GM21619 (cell line): Measurements from ENCODE around the gene NAXD.
"Not testable (repeated sequence)": the region's sequence is repeated elsewhere in the genome, so short reads cannot be mapped to it uniquely, and the experiment has no call there.

ENCODE experiments used
- ATAC-seq: cut with Tn5 transposase; IDR thresholded peaks from one replicate; pipeline ENCODE4 v1.9.1; 2021; ENCODE audit not compliant: unreplicated experiment

The NAXD gene

DNA sequence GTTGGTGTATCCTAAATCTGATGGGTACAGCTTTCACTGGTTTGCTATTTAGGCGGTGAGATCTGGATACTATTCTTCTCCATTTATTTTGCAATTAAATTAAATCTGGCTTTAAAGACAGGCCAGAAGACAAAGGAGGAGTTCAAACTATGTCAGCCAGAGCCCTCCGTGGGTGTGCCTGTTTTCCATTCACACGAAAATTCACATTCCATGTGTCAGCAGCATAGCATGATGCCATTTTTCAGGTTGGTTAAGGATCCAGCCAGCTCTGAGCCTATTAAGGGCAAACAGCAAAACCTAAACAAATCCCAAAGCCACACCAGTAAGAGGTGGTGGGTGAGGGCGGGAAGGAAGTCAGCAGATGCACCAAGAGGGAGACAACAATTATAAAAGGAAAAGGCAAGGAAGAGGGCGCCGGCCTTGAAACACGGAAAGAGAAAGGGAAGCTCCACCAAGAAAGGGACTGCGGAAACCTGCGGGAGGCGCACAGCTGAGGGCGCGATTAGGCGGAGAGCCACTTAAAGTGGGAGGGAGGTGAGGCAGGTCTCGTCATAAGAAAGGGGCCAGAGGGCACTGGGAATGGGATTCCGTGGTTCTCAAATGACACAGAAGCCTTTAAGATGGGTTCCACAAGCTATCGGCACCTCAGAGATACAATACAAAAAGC is 47.6 kb downstream of the NAXD start:
- ATAC-seq, result no peak

DNA sequence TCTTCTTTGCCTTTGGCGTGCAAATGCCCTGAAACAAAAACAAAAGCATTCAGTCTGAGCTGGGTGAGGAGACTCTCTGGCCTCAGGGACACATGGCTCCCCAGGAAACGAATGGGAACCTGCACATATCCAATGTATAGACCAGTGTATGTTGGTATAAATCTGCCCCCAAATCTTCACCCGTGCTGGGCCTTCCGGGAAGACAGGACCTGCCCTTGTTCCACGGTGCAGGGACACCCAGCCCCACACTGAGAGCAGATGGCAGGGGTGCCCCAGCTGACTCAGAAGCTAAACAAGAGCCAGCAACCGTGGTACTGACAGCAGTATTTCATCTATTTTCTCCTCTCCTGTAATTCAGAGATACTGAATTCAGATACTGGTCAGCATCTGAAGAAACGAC is 48.1 kb downstream of the NAXD start:
- no peak for ATAC-seq

DNA sequence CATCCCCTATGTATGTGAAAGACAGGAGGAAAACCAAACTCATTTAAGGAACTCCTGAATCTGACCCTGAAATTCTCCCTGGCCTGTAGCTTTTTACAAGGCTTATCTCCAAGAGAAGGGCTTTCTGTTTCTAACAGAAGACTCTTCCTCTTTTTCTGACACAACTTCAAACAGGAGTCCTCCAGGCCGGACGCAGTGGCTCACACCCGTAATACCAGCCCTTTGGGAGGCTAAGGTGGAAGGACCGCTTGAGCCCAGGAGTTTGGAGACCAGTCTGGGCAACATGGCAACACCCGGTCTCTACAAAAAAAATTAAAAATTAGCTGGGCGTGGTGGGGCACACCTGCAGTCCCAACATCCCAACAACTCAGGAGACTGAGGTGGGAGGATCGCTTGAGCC is 48.7 kb downstream of the NAXD start:
- ATAC-seq, result no peak

DNA sequence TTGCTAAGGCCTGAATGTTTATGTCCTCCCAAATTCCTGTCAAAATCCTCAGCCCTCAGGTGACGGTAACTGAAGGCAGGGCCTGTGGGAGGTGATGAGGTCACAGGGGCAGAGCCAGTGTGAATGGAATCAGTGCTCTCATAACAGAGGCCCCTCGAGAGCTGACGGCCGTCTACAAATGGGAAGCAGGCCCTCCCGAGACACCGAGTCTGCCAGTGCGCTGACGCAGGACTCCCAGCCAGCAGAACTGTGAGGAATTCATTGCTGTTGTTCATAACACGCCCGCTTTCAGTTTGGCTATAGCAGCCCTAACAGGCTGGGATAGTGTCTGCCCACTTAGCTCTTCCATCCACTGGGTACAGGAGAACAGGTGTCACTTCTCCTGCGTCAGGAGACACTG is 49.3 kb downstream of the NAXD start:
- no peak for ATAC-seq

DNA sequence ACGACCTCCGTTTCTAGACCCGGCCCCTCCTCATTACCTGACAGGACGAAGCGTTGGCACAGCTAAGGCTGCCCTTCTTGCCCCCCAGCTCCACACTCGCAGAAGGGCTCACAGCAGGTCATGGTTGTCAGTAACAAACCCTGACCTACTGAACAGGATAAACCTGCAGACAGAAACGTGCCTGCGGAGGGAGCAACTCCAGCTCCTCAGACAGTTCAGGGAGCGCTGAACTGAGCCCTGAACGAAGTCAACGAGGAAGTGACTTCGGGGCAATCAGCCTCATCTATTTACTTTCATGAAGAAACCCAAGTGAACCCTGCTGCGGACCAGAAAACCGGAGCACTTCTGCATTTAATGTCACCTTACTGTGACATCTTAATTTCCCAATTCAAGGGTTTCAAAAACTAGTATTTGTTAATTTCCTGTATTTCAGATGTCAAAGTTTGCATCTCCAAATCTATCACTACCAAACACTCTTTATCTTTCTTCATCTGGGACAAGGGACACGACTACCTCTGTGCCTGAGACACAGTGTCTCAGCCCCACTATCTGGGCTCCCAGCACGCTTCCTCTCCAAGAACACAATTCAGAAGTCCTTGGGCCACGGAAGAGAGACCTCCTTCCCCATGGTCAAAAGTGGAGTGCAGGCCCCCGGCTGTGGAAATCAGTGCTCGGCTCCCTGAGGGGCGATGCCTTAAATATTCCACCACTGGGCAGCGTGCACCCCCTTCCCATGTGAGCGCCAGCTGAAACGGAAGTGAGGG is 50.3 kb downstream of the NAXD start:
- ATAC-seq, result no peak

DNA sequence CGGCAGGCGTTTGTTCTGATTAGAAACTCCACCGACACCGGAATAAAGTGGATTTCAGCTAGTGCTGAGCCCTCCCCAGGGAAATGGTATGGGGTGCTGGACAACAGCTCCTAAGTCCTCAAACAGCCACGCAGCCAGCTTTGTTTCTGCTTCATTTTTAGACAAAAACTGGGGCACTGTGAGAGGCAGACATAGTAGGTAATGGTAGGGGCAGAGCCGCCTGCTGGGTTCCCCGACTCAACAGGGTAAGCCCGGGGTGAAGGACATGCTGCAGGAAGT is 50.8 kb downstream of the NAXD start:
- no peak for ATAC-seq

DNA sequence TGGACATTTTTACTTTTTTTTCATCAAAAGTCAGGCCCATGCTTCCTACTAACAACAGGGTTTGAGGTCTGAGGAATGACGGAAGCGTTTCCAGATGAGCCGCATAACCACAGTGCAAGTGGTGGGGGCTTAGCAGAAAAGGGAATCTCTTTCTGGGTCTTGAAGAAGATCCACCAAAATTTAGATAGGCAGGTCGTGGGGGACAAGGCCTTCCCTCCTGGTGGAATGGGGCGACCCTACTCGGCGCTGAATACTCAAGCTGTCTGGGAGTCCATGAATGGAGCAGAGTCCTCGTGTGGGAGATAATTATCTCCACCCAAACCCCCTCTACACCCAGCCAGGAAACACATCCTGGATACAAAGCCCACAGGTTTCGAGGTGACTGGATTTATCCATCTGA is 53.7 kb downstream of the NAXD start:
- no peak for ATAC-seq

DNA sequence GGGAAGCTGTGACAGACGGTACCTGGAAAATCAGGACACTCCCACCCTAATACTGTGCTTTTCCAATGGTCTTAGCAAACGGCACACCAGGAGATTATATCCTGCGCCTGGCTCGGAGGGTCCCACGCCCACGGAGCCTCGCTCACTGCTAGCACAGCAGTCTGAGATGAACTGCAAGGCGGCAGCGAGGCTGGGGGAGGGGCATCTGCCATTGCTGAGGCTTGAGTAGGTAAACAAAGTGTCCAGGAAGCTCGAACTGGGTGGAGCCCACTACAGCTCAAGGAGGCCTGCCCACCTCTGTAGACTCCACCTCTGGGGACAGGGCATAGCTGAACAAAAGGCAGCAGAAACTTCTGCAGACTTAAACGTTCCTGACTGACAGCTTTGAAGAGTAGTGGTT is 54.5 kb downstream of the NAXD start:
- not testable (repeated sequence) for ATAC-seq

DNA sequence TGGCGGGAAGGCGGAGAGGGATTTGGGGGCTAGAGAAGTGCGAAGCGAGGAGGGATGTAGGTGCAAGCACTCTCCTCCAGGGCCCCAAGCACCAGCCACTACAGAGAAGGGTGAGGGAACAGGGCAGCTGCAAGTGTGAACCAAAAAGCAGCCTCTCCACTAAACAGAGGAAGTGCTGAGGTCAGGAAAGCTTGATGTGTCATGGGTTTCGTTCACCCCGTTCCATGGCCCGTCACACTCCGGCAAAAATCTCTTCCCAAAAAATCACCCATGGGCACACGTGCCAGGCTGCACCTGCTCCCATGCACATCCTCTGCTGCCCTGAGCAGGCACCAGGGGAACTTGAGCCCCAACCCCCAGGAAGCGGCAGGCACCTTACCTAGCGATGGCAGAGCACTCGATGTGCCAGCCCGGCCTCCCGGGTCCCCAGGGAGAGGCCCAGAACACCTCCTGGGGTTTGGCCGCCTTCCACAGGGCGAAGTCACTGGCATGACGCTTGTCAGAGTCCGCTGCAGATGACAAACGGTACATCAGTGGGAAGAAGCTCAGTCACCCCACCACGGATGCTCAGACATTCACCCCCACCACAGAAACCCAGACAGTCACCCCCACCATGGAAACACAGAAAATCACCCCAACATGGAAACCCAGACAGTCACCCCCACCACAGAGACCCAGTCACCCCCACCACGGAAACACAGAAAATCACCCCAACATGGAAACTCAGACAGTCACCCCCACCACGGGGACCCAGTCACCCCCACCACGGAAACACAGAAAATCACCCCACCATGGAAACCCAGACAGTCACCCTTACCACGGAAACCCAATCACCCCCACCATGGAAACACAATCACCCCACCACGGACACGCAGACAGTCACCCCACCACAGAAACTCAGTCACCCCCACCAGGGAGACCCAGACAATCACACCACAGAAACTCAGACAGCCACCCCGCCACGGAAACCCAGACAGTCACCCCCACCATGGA is 61.5 kb downstream of the NAXD start:
- peak; percentile 76 for ATAC-seq

DNA sequence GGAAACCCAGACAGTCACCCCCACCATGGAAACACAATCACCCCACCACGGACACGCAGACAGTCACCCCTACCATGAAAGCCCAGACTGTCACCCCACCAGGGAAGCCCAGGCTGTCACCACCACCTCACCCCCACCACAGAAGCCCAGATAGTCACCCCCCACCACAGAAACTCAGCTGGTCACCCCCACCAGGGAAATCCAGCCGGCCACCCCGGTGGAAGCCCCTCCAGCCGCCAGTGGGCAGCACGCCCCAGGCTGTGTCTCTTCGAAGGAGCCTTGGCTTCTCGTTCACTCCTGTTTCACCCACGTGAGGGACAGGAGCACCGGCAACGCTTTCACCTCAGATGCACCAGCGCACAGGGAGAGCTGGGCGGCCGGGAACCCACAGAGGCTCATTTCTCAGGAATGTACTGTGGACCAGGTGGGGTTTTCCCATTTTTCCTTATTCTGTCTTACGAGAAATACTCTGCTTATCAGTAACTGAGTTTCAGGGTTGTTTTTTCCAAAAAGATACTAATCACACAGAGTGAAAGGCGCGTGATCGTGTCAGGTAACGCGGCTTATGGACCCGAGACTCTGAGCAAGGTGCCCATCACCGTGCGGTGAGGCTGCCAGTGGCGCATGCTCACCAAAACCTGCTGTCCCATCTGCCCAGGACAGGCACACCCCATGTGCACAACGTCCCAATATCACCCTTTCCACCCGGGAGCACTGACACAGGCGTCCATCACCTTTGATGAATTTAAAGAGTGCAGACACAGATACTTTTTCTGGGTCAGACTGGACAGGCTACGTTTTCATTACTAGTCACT is 62.6 kb downstream of the NAXD start:
- ATAC-seq, result no peak

DNA sequence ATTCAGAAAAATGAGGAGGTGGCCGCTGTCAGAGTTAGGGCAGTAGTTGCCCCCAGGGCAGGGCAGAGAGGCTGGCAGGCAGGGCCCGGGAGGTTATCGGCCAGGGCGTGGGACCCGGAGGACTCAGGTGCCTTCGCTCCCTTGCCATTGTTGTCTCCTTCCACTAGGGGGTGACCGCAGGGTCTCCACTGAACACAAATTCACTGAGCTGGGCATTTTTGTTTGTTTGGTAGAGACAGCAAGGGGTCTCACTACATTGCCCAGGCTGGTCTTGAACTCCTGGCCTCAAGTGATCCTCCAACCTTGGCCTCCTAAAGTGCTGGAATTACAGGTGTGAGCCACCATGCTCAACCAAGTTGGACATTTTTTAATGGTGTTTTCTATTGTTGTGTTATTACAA is 65.5 kb downstream of the NAXD start:
- no peak for ATAC-seq

DNA sequence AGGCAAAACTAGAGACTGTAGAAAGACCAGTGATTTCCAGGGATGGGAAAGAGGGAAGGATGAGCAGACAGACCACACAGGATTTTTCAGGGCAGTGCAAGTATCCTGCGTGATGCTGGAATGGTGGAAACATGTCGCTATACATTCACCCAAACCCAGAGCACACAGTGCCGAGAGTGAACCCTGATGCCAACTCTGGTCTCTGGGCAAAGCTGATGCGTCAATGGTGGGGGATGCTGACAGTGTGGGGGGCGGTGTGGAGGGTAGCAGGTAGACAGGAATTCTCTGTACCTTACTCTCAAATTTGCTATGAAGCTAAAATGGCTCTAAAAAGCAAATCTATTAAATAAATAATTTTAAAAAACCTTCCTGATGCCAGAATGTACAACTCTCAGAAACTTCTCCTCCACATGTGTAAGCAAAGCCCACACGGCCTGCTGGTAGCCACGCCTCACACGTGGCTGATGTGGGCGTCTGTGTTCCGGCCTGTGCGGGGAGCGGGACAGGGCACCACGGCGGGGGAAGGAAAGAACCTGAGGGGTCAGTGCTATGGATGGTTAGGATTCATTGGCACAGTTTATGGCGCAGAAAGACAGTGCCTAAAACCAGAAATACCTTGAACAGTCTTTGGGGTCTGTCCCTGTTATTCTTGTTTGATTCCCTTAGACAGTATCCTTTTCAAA is 66.7 kb downstream of the NAXD start:
- ATAC-seq, result no peak

DNA sequence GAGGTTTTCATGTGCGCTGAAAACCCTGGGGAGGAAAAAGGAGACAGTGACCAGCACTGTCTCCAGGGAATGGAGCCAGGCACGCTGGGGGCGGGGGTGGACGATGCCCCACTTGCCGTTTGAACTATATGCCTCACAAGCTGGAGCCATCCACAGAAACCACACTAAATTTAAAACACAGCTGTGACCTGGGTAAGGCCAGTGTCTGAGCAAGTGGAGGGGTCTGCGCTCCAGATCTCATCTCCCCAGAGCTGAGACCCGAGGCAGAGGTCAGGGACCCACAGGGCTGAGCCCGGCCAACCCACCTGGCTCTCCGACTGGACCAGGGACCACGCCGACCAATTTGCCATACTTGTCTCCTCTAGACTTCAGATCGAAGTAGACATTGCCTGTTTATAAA is 67.4 kb downstream of the NAXD start:
- ATAC-seq, result no peak

DNA sequence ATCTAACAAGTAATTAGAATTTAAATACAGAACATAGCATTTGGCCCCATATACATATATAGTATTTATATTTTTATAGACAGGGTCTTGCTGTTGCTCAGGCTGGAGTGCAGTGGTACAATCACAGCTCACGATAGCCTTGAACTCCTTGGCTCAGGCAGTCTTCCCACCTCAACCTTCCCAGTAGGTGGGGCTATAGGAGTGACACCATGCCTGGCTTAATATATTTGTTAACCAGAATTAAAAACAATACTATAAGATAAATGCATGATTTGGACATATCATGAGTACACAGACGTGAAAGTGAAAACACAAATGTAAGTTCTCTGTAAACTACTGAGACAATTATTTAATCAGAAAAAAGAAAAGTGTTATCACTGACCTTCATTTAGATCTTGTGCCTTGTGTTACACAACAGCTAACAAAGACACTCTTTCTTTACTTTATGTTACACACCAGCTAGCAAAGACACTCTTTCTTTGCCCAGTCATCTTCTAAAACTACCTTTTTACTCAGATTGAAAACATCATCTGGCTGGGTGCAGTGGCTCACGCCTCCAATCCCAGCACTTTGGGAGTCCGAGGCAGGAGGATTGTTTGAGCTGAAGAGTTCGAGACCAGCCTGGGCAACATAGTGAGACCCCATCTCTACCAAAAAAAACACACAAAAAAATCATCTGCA is 68.0 kb downstream of the NAXD start:
- ATAC-seq, result no peak

DNA sequence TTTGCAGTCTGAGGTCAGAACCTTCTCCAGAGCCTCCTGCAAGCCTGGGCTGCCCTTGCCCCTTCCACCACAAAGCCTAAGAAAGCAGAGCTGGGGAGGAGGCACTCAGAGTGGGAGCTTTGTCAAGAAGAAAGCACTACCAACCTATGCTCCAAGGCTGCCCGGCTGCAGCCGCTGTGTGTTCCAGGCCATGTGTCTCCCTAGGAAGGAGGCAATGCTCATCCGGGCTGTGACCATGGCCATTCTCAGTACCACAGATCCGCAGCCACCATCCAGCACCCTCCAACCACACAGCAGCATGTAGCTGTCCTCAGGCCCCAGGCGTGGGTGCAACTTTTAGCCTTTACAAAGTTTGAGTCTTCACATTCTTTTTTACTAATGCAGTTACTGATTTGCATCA is 68.6 kb downstream of the NAXD start:
- ATAC-seq, result no peak

DNA sequence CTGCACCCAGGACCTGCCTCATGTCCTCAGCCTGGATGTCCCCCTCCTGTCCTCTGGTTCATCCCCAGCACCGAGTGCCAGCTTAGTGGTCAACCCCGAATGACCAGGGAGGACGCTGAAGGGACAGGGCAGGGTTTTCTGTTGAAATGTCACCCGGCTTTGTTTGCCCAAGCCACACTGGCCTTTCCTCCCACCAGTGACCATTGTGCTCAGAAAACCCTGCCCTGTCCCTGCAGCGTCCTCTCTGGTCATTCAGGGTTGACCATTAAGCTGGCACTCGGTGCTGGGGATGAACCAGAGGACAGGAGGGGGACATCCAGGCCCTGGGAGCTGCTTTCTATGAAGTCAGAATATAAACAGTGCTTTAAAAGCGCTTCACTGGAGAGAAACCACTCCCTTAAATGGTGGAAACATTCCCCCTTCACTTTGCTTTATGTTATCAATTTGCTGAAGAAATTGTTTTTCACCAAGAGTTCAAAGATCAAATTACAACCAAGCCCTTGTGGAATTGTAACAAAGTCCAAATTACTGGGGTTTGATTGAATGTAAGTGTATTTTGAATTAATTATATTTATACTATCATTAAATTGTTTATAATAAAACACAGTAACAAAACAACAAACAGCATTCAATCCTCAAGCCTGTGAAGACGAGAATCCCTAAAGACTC is 69.2 kb downstream of the NAXD start:
- no peak for ATAC-seq

DNA sequence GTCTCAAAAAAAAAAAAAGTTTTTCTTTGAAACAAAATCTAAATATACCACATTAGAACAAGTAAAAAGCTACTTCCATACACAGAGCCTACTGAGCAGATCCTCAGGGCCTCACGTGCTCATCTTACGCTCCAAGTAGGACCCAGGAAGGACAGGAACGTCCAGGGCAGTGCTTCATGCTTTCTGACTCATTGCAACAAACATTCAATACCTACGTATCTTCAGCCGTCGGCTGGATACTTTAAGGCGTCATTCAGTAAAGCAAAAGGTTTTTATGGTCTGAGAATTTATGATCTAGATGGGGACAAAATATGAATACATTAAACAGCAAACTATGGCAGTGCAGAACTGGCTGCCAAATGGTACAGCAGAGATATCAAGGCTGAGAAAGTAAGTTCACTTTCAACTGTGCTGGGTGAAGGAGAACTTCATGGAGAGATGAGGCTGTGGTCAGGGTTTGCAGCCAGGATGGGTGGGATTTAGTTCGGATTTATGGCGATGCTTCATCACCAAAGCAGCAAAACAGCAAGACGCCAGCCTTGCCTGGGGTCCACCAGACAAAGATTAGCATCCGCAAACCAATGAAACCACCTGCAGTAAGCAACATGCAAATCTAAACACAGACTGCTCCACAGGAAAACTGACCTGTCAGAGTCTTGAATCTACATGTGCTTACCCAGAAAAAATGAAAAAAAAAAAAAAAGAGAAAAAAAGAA is 70.1 kb downstream of the NAXD start:
- ATAC-seq, result no peak

DNA sequence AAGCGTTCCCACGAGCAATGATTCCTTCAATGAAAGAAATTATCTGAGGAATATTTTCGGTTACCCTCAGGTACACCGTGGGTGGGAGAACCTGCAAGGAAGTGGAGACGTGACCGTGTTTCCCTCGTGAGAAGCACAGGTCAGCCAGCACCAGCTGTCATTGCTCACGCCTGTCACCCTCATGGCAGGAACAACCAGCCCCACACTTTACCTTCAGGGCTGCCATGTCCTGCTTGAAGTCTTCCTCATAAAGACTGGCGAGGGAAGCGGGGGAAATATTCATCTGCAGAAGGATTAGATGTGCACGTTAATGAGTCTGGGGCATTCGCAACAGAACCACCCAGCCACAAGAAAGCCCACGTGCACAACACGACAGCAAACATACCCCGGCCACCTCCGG is 72.4 kb downstream of the NAXD start:
- no peak for ATAC-seq

DNA sequence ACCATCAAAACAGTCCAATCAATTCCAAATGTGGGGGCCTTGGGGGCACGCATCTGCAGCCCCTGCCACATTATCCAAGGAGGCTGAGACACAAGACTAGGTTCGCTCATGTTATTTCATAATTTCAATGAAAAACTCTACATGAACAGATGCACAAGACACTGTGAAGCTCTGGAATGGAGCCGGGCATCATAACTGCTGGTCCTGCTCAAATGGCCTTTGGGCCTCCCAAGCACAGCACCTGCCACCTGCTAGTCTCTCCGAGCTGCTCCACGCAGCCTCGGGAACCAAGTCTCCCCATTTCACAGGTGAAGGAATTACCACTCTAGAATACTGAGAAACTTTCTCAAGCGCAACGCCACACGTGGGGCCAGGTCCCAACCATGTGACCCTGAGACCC is 73.7 kb downstream of the NAXD start:
- ATAC-seq, result no peak
